D721Med (cell line): ENCODE data around the gene CLCN7.

Experiments
- DNase-seq: peaks from one replicate; pipeline ENCODE4 v3.0.0; 2011; ENCODE audit warnings: low spot score; ENCODE audit not compliant: insufficient read length
- FAIRE-seq: peaks from 2 replicates; lab custom pipeline; 2011; peaks lifted over from hg19 to GRCh38; lab: Jason Lieb, UNC
- TF ChIP-seq, protein P1 (sequence below): IDR thresholded peaks from 2 replicates; pipeline ENCODE4 v1.5.1; 2012; ENCODE audit warnings: mild to moderate bottlenecking, control low read depth; ENCODE audit not compliant: insufficient read depth; ENCODE audit errors: missing control alignments

CLCN7 gene

DNA sequence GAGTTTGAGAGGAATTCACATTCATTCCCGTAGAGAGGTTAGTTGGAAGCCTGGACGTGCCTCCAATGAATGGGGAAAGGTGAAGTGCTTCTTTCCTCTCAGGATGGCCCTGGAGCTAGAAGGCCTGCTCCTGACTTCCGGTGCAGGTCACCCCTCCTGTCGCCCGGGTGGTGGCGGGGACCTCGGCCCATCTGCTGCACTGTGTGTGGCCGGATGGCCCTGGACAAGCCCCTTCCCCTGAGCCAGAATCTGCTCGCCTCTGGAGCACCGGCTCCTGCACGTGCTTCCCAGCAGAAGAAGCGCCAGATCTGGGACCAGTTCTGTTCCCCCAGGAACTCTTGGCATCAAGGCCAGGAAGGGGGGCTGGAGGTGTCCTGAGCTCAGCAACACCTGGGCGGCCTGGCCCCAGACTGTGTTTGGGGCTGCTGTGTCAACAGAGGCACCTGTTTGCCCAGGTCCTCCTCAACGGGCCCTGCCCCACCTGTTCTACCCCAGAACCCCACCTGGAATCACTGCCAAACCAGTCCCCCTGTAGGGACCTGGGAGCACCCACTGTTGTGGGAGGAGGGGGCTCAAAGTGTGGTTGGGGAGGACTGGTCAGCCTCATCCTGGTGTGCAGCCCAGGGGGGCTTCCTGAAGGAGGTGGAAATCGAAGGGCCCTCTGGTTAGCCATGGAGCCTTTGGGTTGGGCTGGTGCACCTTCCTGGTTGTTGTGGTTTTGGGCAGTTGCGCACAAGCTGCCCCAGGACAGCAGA is 49.0 kb downstream of the CLCN7 start:
- TF ChIP-seq, protein P1, sequence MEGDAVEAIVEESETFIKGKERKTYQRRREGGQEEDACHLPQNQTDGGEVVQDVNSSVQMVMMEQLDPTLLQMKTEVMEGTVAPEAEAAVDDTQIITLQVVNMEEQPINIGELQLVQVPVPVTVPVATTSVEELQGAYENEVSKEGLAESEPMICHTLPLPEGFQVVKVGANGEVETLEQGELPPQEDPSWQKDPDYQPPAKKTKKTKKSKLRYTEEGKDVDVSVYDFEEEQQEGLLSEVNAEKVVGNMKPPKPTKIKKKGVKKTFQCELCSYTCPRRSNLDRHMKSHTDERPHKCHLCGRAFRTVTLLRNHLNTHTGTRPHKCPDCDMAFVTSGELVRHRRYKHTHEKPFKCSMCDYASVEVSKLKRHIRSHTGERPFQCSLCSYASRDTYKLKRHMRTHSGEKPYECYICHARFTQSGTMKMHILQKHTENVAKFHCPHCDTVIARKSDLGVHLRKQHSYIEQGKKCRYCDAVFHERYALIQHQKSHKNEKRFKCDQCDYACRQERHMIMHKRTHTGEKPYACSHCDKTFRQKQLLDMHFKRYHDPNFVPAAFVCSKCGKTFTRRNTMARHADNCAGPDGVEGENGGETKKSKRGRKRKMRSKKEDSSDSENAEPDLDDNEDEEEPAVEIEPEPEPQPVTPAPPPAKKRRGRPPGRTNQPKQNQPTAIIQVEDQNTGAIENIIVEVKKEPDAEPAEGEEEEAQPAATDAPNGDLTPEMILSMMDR: no peak
- DNase-seq (no peak), FAIRE-seq (no peak)

DNA sequence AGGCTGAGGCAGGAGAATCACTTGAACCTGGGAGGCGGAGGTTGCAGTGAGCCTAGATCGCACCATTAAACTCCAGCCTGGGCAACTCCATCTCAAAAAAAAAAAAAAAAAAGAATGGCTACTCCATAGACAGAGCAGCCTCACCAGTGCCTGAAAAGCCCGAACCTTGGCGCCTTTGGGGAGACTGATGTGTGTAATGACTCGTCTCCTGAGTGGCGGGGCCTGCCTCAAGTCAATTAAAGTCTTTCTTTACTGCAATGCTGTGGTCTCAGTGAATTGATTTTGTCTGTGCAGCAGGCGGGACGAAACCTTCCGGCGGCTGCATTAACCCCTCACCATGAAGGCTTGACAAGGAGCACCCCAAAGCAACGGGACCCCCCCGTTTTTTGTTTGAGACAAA is 50.8 kb downstream of the CLCN7 start:
- FAIRE-seq: no peak

DNA sequence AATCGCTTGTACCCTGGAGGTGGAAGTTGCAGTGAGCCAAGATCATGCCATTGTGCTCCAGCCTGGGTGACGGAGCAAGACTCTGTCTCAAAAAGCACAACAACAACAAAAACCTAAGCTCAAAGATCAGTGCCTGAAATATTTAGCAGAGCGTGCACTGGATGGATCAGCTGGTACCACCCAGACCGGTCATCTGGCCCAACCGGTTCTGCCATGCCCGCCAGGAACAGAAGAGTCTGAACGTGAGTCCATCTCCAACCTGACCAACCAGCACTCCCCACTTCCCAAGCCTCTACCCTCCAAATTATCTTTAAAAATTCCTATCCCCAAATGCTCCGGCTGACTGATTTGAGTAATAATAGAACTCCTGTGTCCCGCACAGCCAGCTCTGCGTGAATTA is 52.8 kb downstream of the CLCN7 start:
- TF ChIP-seq, protein P1: no peak

More for the DNA sequence above, 50.8 kb downstream of the CLCN7 start:
- no peak for DNase-seq
- TF ChIP-seq, protein P1: no peak

DNA sequence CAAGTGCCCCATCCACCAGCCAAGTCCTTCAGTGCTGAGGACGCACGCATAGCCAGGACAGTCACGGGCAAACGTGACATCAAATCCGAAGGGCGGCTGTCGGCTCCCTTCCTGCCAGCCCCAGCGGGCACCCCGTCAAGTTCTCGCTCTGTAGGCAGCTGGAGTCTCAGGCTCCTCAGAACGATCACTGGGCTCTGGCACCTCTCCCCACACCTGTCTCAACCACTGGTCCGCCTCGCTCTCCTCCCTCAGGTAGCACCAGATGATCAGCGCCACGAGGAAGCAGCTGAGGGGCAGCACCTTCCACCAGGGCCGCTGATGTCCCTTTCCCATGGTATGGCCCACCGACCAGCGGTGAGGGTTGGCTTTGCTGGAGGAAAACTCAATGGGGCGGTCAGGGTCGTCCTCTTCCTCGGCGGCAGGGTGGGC is 54.7 kb downstream of the CLCN7 start:
- no peak for FAIRE-seq
- TF ChIP-seq, protein P1: no peak
- no peak for DNase-seq

More for the DNA sequence above, 52.8 kb downstream of the CLCN7 start:
- DNase-seq (no peak), FAIRE-seq (no peak)

DNA sequence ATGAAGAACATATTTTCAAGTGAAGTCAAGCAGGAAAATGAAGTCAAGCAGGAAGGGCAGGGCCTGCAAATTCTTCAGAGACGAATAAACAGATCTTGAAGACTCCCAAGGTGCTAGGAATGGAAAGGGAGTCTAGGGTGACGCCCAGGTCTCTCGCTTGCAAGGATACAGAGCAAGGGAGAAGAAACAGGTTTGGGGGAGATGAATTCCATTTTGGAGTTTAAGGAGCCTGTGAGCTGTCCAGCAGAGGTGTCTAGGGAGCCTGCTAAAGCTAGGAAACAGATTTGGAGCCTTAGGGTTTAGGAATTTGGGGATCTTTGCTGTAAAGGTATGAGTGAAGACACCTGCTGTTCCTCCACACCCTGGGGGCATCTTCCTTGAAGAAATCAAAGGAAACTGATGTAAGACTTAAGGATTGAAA is 58.3 kb downstream of the CLCN7 start:
- DNase-seq: no peak
- no peak for FAIRE-seq

DNA sequence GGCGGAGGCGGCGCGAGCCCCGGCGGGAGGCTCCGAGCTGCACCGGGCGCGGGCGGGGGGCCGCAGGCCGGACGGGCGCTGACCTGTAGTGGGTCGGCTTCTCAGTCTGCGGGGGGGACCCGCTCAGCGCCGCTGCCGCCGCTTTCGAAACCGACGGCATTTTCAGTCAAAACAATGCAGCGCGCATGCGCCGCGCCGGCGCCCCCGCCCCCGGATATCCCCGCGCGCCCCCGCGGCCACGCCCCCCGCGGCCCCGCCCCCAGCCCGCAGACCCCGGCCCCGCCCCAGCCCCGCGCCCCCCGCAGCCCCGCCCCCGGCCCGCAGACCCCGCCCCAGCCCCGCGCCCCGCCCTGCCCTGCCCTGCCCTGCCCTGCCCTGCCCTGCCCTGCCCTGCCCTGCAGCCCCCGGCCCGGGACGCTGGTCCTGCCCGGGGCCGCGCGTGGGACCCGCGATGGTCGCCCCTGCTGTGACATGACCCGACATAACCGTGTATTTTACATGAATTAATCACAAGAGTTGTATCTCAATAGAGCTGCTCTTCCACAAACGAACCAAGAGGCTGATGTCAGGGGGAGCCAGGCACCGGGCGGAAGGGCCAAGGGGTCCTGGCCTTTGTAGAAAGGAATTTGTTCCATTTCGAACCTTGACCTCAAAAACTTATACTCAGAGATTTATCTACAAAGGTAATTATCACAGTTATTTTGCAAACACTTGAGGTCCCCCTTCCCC is 60.1 kb downstream of the CLCN7 start, which contains the start of gene UNKL:
TSS of gene UNKL (minus strand) at position 173 of the 729 bp plus-strand sequence. CDS start at position 160, 13 bp downstream.
- TF ChIP-seq, protein P1: no peak
- DNase-seq (peak; percentile 78), FAIRE-seq (no peak)

More for the DNA sequence above, 58.3 kb downstream of the CLCN7 start:
- TF ChIP-seq, protein P1: no peak
